ENCODE measurements around the gene PAPPA.

The PAPPA gene

GRCh38 chr9:116153765-116154333 is at the start of gene PAPPA:
Gene PAPPA, plus strand, starts transcription at chr9:116153791. Its CDS starts 382 bp downstream, at chr9:116154173.
- no peak for DNase-seq (ENCODE audit: low spot score)

- no peak for DNase-seq (ENCODE audit: low spot score)
Measured at GRCh38 chr9:116103976-116104820, 49.4 kb upstream of the PAPPA start.

DNA sequence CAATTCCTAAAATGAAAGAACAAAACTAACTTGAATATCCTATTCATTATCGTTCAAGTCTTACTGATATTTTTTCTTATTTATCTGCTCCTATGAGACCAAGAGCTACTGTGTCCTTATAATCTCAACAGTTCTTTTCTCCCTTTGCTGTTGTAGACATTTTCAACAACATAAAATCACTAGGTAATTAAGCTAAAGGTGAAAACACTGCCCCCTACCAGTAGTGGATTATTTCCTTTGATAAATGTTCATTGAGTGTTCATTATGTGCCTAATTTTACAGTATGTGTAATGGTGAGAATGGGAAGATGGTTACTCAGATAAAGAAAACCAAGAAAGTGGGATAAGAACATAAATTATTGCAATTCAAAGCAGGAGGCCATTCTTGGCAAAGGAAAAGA is 41.4 kb upstream of the PAPPA start:
- DNase-seq (ENCODE audit: low spot score), result no peak

DNA sequence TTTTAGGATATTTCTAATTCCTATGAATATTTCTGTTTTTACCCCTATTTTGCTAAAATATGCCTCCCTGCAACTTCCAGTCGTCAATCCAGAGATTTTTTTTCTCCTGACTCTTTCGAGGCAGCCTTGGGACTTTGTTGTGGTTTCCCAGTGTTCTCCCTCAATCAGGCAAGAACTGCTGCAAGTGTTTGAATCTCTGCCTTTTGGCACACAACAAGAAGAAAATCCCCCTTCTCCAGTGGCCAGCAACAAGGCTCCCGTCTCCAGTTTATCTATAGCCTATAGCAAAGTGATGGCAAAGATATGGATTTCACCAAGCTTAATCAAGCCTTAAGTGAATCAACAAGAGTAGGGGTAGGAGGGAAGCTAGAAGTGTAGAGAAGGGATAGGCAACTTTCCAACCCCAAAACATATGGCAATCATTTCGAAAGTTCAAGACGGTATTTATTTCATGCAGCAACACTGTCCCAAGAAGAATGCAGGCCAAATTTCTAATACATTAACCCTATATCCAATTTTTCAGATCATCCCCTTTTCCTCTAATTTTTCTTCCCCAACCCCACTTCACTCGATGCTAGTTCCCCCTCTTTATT is 37.7 kb upstream of the PAPPA start:
- no peak for DNase-seq (ENCODE audit: low spot score)

DNA sequence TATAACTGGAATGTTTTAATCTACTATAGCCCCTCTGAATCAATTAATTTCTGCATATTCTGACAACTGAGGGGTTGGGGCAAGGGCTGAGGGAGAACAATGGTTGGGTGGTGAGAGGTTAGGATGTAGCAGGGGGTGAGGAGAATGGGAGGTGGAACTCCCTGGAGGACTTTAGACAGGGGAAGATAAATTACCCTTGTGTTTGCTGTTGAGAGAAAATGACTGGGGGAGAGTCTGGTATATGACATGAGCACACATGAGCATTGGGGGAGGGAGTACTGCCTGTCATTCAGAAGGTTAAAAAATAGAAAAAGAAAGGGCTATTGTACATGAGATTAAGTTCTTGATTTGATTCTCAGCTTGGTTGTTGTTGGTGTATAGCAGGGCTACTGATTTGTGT is 37.2 kb upstream of the PAPPA start:
- DNase-seq (ENCODE audit: low spot score), result no peak

DNA sequence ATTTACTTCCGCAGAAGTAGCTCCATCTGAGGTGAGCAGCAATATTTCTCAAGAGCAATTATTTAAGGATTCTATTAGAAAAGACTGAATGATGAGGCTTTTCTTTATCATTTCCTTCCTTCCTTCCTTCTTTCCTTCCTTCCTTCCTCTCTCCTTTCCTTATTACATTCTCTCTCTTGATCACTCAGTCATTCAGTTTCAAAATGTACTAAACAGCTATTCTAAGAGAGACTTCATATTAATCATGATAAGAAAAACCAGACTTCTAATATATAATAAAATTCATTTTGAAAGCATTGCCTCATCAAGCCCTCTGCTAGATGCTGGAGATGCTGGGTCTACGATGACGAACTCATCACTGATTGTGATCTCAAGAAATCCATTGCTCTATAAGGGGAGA is 30.4 kb upstream of the PAPPA start:
- DNase-seq (ENCODE audit: low spot score), result no peak

DNA sequence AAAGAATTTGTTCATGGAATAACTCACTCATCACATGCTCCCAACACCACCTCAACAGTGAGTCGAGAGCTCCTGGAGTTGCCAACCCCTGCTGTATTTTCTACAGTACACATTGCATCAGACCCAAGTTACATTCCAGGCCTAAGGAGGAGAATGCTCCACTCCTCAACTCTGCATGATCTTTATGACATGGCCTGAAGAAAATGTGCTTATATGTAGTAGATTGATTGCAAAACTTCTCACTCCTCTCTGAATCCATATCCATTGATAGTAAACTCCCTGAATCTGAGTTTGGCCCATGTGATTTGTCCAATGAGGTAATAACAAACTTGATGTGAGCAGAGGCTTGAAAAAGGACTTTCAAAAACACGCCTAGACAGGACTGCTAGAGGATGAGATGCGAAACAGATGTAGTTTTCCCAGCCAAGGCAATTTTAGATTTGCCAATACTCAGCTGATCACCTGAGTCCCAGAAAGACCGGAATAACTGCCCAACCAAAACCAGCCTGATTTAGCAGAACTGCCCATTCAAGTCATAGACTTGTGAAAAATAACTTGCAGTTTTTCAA is 29.0 kb upstream of the PAPPA start:
- DNase-seq (ENCODE audit: low spot score), result no peak

DNA sequence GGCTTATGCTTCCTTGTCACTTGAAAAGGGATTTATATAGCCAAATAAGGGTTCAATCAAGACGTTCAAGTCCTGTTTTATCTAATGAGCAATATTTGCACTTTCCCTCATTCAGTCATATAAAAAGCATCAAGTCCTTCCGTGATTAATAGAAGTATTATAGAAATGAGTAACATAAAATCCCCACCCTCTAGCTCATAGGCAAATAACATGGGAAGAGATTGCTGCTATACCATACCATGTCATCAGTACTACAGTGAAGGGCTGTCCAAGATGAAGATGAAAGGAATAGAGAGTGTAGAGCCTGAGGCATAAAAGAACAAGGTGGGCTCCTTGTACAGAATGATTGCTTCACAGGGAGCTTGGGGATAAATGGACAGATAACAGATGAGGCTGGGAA is 20.4 kb upstream of the PAPPA start:
- no peak for DNase-seq (ENCODE audit: low spot score)

- no peak for DNase-seq (ENCODE audit: low spot score)
Measured at GRCh38 chr9:116134975-116135374, 18.6 kb upstream of the PAPPA start.

DNA sequence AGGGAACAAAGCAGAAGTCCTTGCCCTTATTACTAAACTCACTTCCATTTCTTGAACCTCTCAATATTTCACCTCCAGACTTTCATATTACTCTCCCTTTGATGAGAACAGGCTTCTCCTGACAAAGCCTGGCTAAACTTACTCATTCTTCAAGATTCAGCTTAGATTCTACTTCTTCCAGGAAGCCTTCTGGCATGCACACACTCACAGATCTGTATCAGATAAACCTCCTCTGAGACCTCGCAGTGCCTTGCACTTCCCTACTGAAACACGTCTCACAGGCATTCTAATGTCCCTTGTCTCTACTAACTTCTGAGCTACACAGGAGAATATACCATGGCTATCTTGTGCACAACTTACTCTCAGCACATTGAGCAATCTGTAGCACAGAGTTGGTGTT is 16.6 kb upstream of the PAPPA start:
- DNase-seq (ENCODE audit: low spot score), result no peak

- no peak for DNase-seq (ENCODE audit: low spot score)
Measured at GRCh38 chr9:116137581-116137980, 16.0 kb upstream of the PAPPA start.

DNA sequence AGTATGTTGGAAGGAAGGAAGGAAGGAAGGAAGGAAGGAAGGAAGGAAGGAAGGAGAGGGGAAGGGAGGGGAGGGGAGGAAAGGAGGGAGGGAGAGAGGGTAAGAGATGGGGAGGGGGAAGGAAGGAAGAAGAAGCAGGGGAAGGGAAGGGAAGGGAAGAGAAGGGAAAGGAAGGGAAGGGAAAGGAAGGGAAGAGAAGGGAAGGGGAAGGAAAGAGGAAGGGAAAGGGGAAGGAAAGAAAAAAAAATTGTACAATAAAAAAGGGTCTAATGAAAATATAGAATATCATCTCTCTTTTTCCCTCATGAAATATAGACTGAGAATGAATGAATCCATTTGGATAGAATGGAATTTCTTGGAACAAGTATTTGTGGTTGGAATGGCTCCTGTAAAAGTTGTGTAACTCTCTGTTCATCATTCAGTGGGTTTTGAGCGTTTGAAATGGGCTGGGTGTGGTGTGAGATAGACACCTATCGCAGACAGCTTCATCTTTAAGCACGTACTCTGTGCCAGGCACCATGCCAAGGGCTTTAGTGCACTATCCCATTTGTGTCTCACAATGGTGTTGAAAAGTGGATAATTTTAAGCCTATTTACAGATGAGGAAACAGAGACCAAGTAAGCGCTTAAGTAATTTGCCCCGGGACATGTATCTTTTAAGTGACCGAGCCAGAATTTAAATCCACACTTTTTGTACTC is 11.6 kb upstream of the PAPPA start:
- DNase-seq (ENCODE audit: low spot score), result no peak

DNA sequence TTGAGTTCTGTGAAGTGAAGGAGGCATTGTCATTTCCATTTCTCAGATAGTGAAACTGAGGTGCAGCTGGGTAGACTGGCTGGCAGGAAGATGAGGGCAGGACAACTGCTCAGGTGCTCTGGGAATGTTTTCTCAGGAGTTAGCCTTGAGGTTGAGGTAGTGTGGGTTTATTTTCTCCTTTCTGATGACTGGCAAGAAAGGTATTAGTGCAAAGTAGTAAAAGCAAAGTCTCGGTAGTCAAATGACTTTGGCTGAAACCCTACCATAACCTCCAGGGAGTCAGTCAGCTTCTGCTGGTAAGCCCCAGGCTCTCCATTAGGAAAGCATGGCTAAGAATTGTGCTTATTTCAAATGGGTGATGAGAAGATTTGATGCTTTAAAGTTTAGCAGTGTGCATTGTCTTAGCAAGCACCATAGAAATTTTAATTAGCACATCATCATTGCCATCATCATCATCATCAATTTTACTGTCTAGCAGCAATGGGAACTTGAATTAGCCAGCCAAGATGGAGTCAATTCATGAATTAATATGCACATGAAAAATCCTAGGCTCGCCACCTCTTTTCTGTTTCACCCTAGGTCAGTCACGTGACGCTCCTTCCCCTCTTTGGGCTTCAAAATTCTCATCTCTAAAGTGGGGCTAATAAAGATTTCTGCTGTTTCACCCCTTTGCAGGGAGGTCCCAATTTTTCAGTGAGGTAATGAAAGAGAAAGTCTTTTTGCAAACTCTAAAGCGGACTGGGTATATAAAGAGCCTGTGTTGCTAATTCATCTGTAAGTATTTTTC is 10.7 kb upstream of the PAPPA start:
- DNase-seq (ENCODE audit: low spot score), result no peak

DNA sequence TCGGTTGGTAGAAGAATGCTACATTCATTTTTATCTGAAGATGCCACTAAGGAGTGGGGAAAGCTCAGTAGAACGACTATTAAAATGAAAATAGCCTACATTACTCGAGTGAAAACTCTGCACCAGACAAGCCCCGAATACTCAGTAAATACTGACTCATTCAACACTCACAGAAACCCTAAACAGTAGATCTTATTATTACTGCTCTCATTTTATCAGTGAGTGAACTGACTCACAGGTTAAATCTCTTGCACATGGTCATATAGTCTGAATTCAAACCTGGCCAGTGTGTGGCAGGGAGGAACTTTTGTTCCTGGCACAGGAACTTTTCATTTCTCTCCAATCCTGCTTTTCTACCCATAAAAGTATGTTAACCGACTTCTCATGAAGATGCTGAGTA is 9.6 kb upstream of the PAPPA start:
- no peak for DNase-seq (ENCODE audit: low spot score)

DNA sequence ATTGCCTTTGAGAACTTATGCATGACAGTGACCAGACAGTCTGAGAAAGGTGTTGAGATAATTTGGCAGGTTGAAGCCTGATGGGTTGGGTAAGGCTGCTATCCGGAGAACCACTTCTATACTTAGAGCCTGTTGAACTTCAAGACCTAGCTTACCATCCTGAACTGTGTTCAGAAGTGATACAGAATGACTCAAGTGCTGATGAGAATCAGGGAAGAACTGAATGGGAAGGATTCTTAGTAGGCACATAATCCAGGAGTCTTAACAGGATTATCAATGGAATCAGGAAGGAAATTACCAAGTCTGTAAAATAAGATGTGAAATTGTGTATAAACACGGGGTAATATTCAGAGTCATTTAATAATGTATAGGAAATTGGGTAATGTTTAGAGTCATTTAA is 9.0 kb upstream of the PAPPA start:
- DNase-seq (ENCODE audit: low spot score), result no peak

GRCh38 chr9:116145036-116145435 is 8.6 kb upstream of the PAPPA start:
- no peak for DNase-seq (ENCODE audit: low spot score)

- DNase-seq (ENCODE audit: low spot score), result no peak
Measured at GRCh38 chr9:116147821-116148220, 5.8 kb upstream of the PAPPA start.

DNA sequence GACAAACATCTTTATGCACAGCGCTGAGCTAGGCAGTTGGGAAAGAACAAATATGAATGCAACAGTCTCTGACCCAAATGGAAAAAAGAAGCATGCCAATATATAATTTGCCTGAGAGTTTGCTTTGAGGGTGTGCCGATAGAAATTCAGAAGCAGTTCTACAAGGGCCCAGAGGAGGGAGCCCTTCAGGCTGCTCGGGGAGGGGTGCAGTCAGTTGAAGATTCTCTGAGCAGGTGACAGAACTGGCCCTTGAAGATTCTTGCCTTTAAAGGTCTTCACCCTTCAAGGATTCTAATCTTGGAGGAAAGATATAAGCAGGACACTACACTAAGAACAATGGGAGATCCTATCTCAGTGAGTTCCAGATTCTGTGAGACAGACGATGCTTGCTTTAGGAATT is 3.7 kb upstream of the PAPPA start:
- DNase-seq (ENCODE audit: low spot score), result peak; percentile 16

DNA sequence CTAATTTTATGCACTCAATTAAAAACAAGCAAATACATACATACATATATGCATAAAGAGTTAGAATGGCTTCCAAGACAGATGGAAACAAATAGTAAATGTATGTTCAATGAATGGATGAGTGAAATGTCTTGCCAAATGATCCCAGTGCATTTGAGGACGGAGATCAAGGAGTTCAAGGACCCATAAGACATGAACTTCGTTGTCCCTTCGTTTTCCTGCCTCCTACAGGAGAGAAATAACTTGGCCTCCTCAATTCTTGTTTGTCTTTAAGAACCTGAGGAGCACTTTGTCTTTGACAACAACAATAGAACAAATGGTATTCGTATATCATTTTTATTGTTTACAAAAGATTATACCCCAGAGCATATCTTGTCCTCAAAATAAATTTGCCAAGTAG is 2.4 kb upstream of the PAPPA start:
- DNase-seq (ENCODE audit: low spot score), result no peak

- no peak for DNase-seq (ENCODE audit: low spot score)
Measured at GRCh38 chr9:116151966-116152381, 1.6 kb upstream of the PAPPA start.

- DNase-seq (ENCODE audit: low spot score), result no peak
Measured at GRCh38 chr9:116152390-116152789, 1.2 kb upstream of the PAPPA start.

Data from activated CD4-positive, alpha-beta T cell treated with anti-CD3 and anti-CD28 coated beads, Interleukin-2, Interleukin-4, amounts not matched to agents 100 ng/mL and 50 ng/mL, durations not matched to agents 16 hours and 8 hours (primary cell).